ENCODE data around the gene FAM13B. TPM values are rescaled to one million over a fixed set of nuclear protein-coding genes. Genes with fewer than 3 reads are reported as not detected.

Gene FAM13B
- total and polyA plus RNA-seq, 9 of the 15 experiments (the other 6 are each of a cell fraction or from before 2014, with no cell fraction given) = 2.3 to 21.6 (median 14.1) TPM

- TF ChIP-seq ELK3 (CRISPR knock-in tag; IDR thresholded peaks at IDR 0.05) (no peak), CEBPB (tag; IDR thresholded peaks at IDR 0.05) (no peak), MAZ (CRISPR knock-in tag; conservative IDR thresholded peaks at IDR 0.05 in 1 of 2, IDR thresholded peaks at IDR 0.05 in 1 of 2) (no peak), CBX1 (IDR thresholded peaks at IDR 0.05; ENCODE audit: low read depth) (no peak), ZBTB7A (IDR thresholded peaks at IDR 0.05; ENCODE audit: borderline replicate concordance, control insufficient read depth, low read depth, low read length) (no peak), ZSCAN32 (CRISPR knock-in tag; IDR thresholded peaks at IDR 0.05) (no peak), ZNF76 (CRISPR knock-in tag; IDR thresholded peaks at IDR 0.05; ENCODE audit: borderline replicate concordance) (no peak), BDP1 (IDR thresholded peaks at IDR 0.05; ENCODE audit: insufficient read depth, insufficient read length) (no peak), RBM25 (IDR thresholded peaks at IDR 0.05; ENCODE audit: low read depth, low read length, severe bottlenecking) (no peak), ZNF586 (CRISPR knock-in tag; conservative IDR thresholded peaks at IDR 0.05) (no peak), ZC3H4 (CRISPR knock-in tag; IDR thresholded peaks at IDR 0.05; ENCODE audit: borderline replicate concordance) (no peak), ZBTB1 (CRISPR knock-in tag; IDR thresholded peaks at IDR 0.05; ENCODE audit: borderline replicate concordance, low read depth) (no peak), ERF (CRISPR knock-in tag; IDR thresholded peaks at IDR 0.05) (no peak), NKRF (IDR thresholded peaks at IDR 0.05; ENCODE audit: borderline replicate concordance) (no peak), ZNF431 (CRISPR knock-in tag; IDR thresholded peaks at IDR 0.05) (no peak), ESRRA (IDR thresholded peaks at IDR 0.05; ENCODE audit: borderline replicate concordance, low read depth) (no peak; the same call in 1 of the 2 replicates), CBX3 (IDR thresholded peaks at IDR 0.05; ENCODE audit: borderline replicate concordance in 1 of 2, low read length in 2 of 2) (no peak), RBM15 (IDR thresholded peaks at IDR 0.05; ENCODE audit: insufficient read depth, low read length) (no peak)
- TF ChIP-seq, protein P1, sequence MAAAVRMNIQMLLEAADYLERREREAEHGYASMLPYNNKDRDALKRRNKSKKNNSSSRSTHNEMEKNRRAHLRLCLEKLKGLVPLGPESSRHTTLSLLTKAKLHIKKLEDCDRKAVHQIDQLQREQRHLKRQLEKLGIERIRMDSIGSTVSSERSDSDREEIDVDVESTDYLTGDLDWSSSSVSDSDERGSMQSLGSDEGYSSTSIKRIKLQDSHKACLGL (CRISPR knock-in tag; IDR thresholded peaks at IDR 0.05; ENCODE audit: borderline replicate concordance, poor library complexity, severe bottlenecking) = no peak
- TF ChIP-seq, protein P2, sequence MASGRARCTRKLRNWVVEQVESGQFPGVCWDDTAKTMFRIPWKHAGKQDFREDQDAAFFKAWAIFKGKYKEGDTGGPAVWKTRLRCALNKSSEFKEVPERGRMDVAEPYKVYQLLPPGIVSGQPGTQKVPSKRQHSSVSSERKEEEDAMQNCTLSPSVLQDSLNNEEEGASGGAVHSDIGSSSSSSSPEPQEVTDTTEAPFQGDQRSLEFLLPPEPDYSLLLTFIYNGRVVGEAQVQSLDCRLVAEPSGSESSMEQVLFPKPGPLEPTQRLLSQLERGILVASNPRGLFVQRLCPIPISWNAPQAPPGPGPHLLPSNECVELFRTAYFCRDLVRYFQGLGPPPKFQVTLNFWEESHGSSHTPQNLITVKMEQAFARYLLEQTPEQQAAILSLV (tag; IDR thresholded peaks at IDR 0.05) = no peak
- TF ChIP-seq, protein P3, sequence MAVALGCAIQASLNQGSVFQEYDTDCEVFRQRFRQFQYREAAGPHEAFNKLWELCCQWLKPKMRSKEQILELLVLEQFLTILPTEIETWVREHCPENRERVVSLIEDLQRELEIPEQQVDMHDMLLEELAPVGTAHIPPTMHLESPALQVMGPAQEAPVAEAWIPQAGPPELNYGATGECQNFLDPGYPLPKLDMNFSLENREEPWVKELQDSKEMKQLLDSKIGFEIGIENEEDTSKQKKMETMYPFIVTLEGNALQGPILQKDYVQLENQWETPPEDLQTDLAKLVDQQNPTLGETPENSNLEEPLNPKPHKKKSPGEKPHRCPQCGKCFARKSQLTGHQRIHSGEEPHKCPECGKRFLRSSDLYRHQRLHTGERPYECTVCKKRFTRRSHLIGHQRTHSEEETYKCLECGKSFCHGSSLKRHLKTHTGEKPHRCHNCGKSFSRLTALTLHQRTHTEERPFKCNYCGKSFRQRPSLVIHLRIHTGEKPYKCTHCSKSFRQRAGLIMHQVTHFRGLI (CRISPR knock-in tag; IDR thresholded peaks at IDR 0.05) = no peak
Observed at GRCh38 chr5:137997726-137998213, 35.1 kb downstream of the FAM13B start (continued).
